Hematopoietic multipotent progenitor cell treated with erythropoietin and hydrocortisone succinate and interleukin-3 and kit ligand, for 15 days (in vitro differentiated cells): ENCODE results near the gene ANKS1A.

Experiments
- DNase-seq: peaks from one replicate; pipeline ENCODE4 v3.0.0-alpha.2; 2015; ENCODE audit warnings: low spot score

ANKS1A gene

GRCh38 chr6:35041086-35041861 is 152.2 kb downstream of the ANKS1A start:
- DNase-seq: no peak

GRCh38 chr6:35042031-35042815 is 153.2 kb downstream of the ANKS1A start:
- no peak for DNase-seq

GRCh38 chr6:35043381-35044130 is 154.5 kb downstream of the ANKS1A start:
- DNase-seq: no peak

GRCh38 chr6:35044145-35044745 is 155.2 kb downstream of the ANKS1A start:
- no peak for DNase-seq

- DNase-seq: no peak
These were observed 155.8 kb downstream of the ANKS1A start for GRCh38 chr6:35044761-35045421.

GRCh38 chr6:35046103-35046502 is 157.0 kb downstream of the ANKS1A start:
- no peak for DNase-seq

GRCh38 chr6:35046862-35047261 is 157.8 kb downstream of the ANKS1A start:
- DNase-seq: no peak

- no peak for DNase-seq
These were observed 158.4 kb downstream of the ANKS1A start for GRCh38 chr6:35047265-35048011.

- no peak for DNase-seq
These were observed 159.1 kb downstream of the ANKS1A start for GRCh38 chr6:35048031-35048613.

GRCh38 chr6:35048631-35049083 is 159.6 kb downstream of the ANKS1A start:
- DNase-seq: no peak

GRCh38 chr6:35049156-35049735 is 160.2 kb downstream of the ANKS1A start:
- DNase-seq: no peak

GRCh38 chr6:35049900-35050756 is 161.1 kb downstream of the ANKS1A start:
- no peak for DNase-seq

- no peak for DNase-seq
These were observed 161.8 kb downstream of the ANKS1A start for GRCh38 chr6:35050757-35051330.

- DNase-seq: no peak
These were observed 162.3 kb downstream of the ANKS1A start for GRCh38 chr6:35051396-35051795.

GRCh38 chr6:35051997-35052583 is 163.0 kb downstream of the ANKS1A start:
- no peak for DNase-seq

GRCh38 chr6:35052694-35053565 is 163.9 kb downstream of the ANKS1A start:
- no peak for DNase-seq

- no peak for DNase-seq
These were observed 164.6 kb downstream of the ANKS1A start for GRCh38 chr6:35053701-35054100.
